ENCODE measurements around the gene IGSF21. TPM values are rescaled to one million over a fixed set of nuclear protein-coding genes. Genes with fewer than 3 reads are reported as not detected.

IGSF21 gene
- polyA plus RNA-seq, 3 donors: not detected

DNA sequence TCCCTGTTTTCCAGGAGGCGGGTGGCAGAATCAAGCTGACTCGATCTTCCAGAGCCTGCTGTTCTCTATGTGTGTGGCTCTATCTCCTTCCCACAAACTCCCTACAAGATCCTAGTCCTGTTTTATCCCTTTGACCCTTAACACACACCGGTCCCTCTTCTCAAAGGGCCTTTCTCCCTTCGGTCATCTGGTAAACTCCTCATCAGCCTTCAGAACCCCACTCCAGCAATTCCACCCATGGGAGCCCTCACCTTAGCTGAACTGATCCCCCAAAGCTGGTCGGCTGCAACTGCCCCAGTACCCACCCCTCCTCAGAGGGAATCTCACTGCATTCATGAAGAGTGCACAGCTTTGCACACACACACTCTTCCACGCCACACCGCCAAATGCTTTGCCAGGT lies 184.9 kb downstream of the IGSF21 start:
- Histone ChIP-seq H3K27ac (ENCODE audit: low read depth in 1 of 2, low read length in 2 of 2) (no peak overlapping the region), H3K4me1 (ENCODE audit: control insufficient read depth in 1 of 2, insufficient read depth in 2 of 2, low read length in 2 of 2) (no peaks in the 10 kb centered on the region), H4K20me1 (ENCODE audit: insufficient read depth, low read length) (no peaks in the 10 kb centered on the region), H3K9ac (ENCODE audit: insufficient read depth, low read length, poor library complexity, severe bottlenecking) (no peak overlapping the region), H3K4me3 (replicated peaks in 1 of 3; ENCODE audit: low read depth in 2 of 3, low read length in 3 of 3) (no peak overlapping the region), H2AFZ (ENCODE audit: insufficient read depth, low read depth, low read length, poor library complexity, severe bottlenecking) (no peak overlapping the region), H3K9me3 (replicated peaks in 1 of 2; ENCODE audit: control insufficient read depth in 1 of 2, insufficient read depth in 1 of 2, low read length in 2 of 2) (no peaks in the 10 kb centered on the region), H3K4me2 (replicated peaks; ENCODE audit: extremely low read depth, low read length, poor library complexity, severe bottlenecking) (no peak overlapping the region), H3K36me3 (replicated peaks in 1 of 2; ENCODE audit: control insufficient read depth in 1 of 2, insufficient read depth in 2 of 2, low read length in 2 of 2) (no peaks in the 10 kb centered on the region), H3K27me3 (ENCODE audit: control insufficient read depth in 2 of 2, insufficient read depth in 2 of 2, low read length in 2 of 2) (peaks cover 0 to 13% of the 10 kb centered on the region in 2 donors), H3K79me2 (ENCODE audit: insufficient read depth, low read length) (no peaks in the 10 kb centered on the region)
- TF ChIP-seq, protein P1, sequence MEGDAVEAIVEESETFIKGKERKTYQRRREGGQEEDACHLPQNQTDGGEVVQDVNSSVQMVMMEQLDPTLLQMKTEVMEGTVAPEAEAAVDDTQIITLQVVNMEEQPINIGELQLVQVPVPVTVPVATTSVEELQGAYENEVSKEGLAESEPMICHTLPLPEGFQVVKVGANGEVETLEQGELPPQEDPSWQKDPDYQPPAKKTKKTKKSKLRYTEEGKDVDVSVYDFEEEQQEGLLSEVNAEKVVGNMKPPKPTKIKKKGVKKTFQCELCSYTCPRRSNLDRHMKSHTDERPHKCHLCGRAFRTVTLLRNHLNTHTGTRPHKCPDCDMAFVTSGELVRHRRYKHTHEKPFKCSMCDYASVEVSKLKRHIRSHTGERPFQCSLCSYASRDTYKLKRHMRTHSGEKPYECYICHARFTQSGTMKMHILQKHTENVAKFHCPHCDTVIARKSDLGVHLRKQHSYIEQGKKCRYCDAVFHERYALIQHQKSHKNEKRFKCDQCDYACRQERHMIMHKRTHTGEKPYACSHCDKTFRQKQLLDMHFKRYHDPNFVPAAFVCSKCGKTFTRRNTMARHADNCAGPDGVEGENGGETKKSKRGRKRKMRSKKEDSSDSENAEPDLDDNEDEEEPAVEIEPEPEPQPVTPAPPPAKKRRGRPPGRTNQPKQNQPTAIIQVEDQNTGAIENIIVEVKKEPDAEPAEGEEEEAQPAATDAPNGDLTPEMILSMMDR (IDR thresholded peaks at IDR 0.05): no peak
- DNase-seq: no peak
- H3K4me1 Mint-ChIP-seq: no peaks in the 10 kb centered on the region
- H3K27me3 Mint-ChIP-seq (ENCODE audit: low read depth in 3 of 3): peaks cover 22 to 30% (median 26%) of the 10 kb centered on the region in 3 donors
- peak overlapping the region in 1 of 2 donors; percentile 6 for H3K4me3 Mint-ChIP-seq
- peaks cover 0 to 6% (median 0%) of the 10 kb centered on the region in 7 donors for H3K9me3 Mint-ChIP-seq
- intact Hi-C loops (cut with micrococcal nuclease): no loop called here
- WGBS (ENCODE audit: insufficient coverage): 92% methylated on average over 6 of the region's 7 CpGs
- H3K36me3 Mint-ChIP-seq: no peaks in the 10 kb centered on the region
- no peak overlapping the region for H3K27ac Mint-ChIP-seq

DNA sequence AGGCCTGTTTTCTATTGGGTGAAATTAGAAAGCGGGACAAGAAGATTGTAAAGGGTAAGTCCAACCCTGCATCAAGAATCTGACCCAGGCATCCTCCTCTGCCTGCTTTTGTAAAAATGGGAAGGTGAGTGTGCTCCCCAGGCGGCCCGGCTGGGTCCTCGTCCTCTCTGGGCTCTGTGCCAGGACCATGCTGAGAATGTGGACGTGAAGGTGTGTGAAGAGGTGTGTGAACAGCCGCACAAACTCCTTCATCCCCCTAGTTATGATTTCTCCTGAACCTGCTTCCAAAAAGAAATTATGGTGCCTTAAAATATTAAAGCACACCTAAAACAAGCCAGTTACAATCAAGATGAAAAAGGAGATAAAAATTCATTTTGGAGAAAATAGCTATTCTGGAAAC lies 185.7 kb downstream of the IGSF21 start:
- H3K27me3 Mint-ChIP-seq (ENCODE audit: low read depth in 3 of 3): peaks cover 21 to 33% (median 25%) of the 10 kb centered on the region in 3 donors
- peaks cover 0 to 13% of the 10 kb centered on the region in 2 donors for H3K27me3 ChIP-seq (ENCODE audit: control insufficient read depth in 2 of 2, insufficient read depth in 2 of 2, low read length in 2 of 2)
- WGBS (ENCODE audit: insufficient coverage): no CpG with 5 or more reads among the region's 6 CpGs

More for the DNA sequence above, 185.7 kb downstream of the IGSF21 start:
- intact Hi-C loops (cut with micrococcal nuclease): no loop called here
- Histone ChIP-seq H3K4me2 (replicated peaks; ENCODE audit: extremely low read depth, low read length, poor library complexity, severe bottlenecking) (no peak overlapping the region), H3K36me3 (replicated peaks in 1 of 2; ENCODE audit: control insufficient read depth in 1 of 2, insufficient read depth in 2 of 2, low read length in 2 of 2) (no peaks in the 10 kb centered on the region), H4K20me1 (ENCODE audit: insufficient read depth, low read length) (no peaks in the 10 kb centered on the region), H3K27ac (ENCODE audit: low read depth in 1 of 2, low read length in 2 of 2) (no peak overlapping the region), H3K79me2 (ENCODE audit: insufficient read depth, low read length) (no peaks in the 10 kb centered on the region), H2AFZ (ENCODE audit: insufficient read depth, low read depth, low read length, poor library complexity, severe bottlenecking) (no peak overlapping the region), H3K4me1 (ENCODE audit: control insufficient read depth in 1 of 2, insufficient read depth in 2 of 2, low read length in 2 of 2) (no peaks in the 10 kb centered on the region), H3K4me3 (replicated peaks in 1 of 3; ENCODE audit: low read depth in 2 of 3, low read length in 3 of 3) (no peak overlapping the region), H3K9ac (ENCODE audit: insufficient read depth, low read length, poor library complexity, severe bottlenecking) (no peak overlapping the region), H3K9me3 (replicated peaks in 1 of 2; ENCODE audit: control insufficient read depth in 1 of 2, insufficient read depth in 1 of 2, low read length in 2 of 2) (no peaks in the 10 kb centered on the region)
- H3K9me3 Mint-ChIP-seq: peaks cover 0 to 6% (median 0%) of the 10 kb centered on the region in 7 donors
- TF ChIP-seq, protein P1 (IDR thresholded peaks at IDR 0.05): no peak
- no peaks in the 10 kb centered on the region for H3K4me1 Mint-ChIP-seq
- no peak for DNase-seq
- H3K36me3 Mint-ChIP-seq: no peaks in the 10 kb centered on the region
- no peak overlapping the region for H3K27ac Mint-ChIP-seq
- no peak overlapping the region for H3K4me3 Mint-ChIP-seq
